Mesendoderm (in vitro differentiated cells): ENCODE measurements around the gene NTRK2.

Source experiments
- DNase-seq: peaks from one replicate; pipeline ENCODE4 v3.0.0; 2013
- H2AK5ac ChIP-seq: 2 replicates; pipeline ENCODE4 v1.6.1; 2013; ENCODE audit warnings: low read length, inconsistent platforms
- H2BK120ac ChIP-seq: 2 replicates; pipeline ENCODE4 v1.6.1; 2013; ENCODE audit warnings: low read depth, mild to moderate bottlenecking, low read length, moderate library complexity, mixed read lengths
- H2BK15ac ChIP-seq: replicated peaks from 2 replicates; pipeline ENCODE4 v1.6.1; 2013; ENCODE audit warnings: low read depth, mild to moderate bottlenecking, moderate library complexity
- H2BK5ac ChIP-seq: 2 replicates; pipeline ENCODE4 v1.6.1; 2013; ENCODE audit warnings: low read length, inconsistent platforms
- H3K18ac ChIP-seq: 2 replicates; pipeline ENCODE4 v1.6.1; 2013; ENCODE audit warnings: mild to moderate bottlenecking, low read length, mixed read lengths
- H3K23ac ChIP-seq: one replicate; pipeline ENCODE4 v1.6.1; 2013; ENCODE audit warnings: low read length
- H3K27ac ChIP-seq: 2 replicates; pipeline ENCODE4 v1.5.1; 2013; ENCODE audit warnings: low read depth, mild to moderate bottlenecking, inconsistent platforms, low read length, moderate library complexity
- H3K27me3 ChIP-seq: 2 replicates; pipeline ENCODE4 v1.6.1; 2013; ENCODE audit warnings: low read length, control low read depth, mild to moderate bottlenecking, inconsistent platforms; ENCODE audit not compliant: insufficient read depth, poor library complexity
- H3K36me3 ChIP-seq: 2 replicates; pipeline ENCODE4 v1.6.1; 2013; ENCODE audit warnings: low read length, inconsistent platforms; ENCODE audit not compliant: control insufficient read depth, insufficient read depth
- H3K4ac ChIP-seq: one replicate; pipeline ENCODE4 v1.6.1; 2013; ENCODE audit warnings: low read depth, mild to moderate bottlenecking, low read length, moderate library complexity
- H3K4me1 ChIP-seq: 2 replicates; pipeline ENCODE4 v1.6.1; 2013; ENCODE audit warnings: low read depth, low read length, inconsistent platforms; ENCODE audit not compliant: control insufficient read depth
- H3K4me2 ChIP-seq: 2 replicates; pipeline ENCODE4 v1.6.1; 2013; ENCODE audit warnings: low read length
- H3K4me3 ChIP-seq: 2 replicates; pipeline ENCODE4 v1.5.1; 2013; ENCODE audit warnings: mild to moderate bottlenecking, low read length
- H3K56ac ChIP-seq: one replicate; pipeline ENCODE4 v1.6.1; 2013; ENCODE audit warnings: low read length
- H3K79me1 ChIP-seq: 2 replicates; pipeline ENCODE4 v1.6.1; 2013; ENCODE audit warnings: low read length, inconsistent platforms
- H3K79me2 ChIP-seq: 2 replicates; pipeline ENCODE4 v1.6.1; 2013; ENCODE audit warnings: mild to moderate bottlenecking, low read length; ENCODE audit not compliant: control insufficient read depth, insufficient read depth
- H3K9ac ChIP-seq: 2 replicates; pipeline ENCODE4 v1.6.1; 2013; ENCODE audit warnings: low read length, inconsistent platforms
- H4K5ac ChIP-seq: one replicate; pipeline ENCODE4 v1.6.1; 2013; ENCODE audit warnings: low read length
- H4K8ac ChIP-seq: one replicate; pipeline ENCODE4 v1.6.1; 2013; ENCODE audit warnings: low read depth, mild to moderate bottlenecking, control low read depth, low read length, moderate library complexity
- WGBS: extraction: QIAGEN DNeasy Blood & Tissue Kit; methylation state at CpG from one replicate; pipeline ENCODE4 v1.1.7; 2013; ENCODE audit warnings: low lambda C conversion rate, missing lambda C conversion rate; ENCODE audit not compliant: insufficient coverage; ENCODE audit errors: extremely low coverage; 5-methylcytosine and 5-hydroxymethylcytosine counted together

Gene NTRK2

DNA sequence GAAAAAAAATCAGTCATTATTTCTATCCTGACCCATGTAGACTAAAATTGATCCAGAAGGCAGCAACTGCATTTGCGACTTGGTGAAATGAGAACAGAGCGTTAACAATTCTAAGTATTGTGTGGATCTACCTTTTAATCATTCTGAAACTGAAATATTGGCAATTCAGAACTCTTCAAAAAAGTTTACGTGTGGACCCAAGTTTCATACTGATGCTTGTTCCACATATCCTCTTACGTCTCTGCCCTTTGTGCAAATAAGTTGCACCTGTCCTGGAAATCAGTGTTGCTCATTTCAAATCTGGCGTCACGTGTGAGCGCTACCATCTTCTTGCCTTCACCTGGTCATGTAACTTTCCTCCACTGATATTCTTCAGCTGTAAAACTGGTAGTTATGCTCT lies 74.7 kb downstream of the NTRK2 start:
- Histone ChIP-seq H2BK120ac (no peak overlapping the region), H2BK15ac (no peak overlapping the region), H3K9ac (no peak overlapping the region), H3K4me2 (no peak overlapping the region), H3K79me1 (no peaks in the 10 kb centered on the region), H3K27me3 (no peaks in the 10 kb centered on the region), H3K18ac (no peak overlapping the region), H3K23ac (no peak overlapping the region), H3K56ac (no peak overlapping the region), H4K8ac (no peak overlapping the region), H2BK5ac (no peak overlapping the region), H3K79me2 (no peaks in the 10 kb centered on the region), H2AK5ac (no peak overlapping the region), H3K4ac (no peak overlapping the region), H3K4me3 (no peak overlapping the region), H3K36me3 (no peaks in the 10 kb centered on the region), H3K27ac (no peak overlapping the region), H4K5ac (no peak overlapping the region), H3K4me1 (no peaks in the 10 kb centered on the region)
- WGBS = no CpG with 5 or more reads among the region's 7 CpGs
- DNase-seq = no peak

DNA sequence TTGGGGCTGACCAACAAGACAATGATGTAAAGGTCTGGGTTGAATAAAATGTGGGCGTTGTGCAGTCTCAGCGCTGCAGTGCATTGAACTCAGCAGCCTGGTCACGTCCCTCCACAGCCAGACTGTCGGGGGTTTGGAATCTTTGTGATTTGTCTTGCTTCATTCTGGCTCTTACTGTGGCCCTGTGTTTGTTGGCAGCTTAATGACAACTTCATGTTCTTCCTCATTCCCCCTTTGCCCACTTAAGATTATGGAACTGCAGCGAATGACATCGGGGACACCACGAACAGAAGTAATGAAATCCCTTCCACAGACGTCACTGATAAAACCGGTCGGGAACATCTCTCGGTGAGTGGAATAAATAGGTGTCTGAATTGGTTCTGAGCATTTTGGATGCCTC lies 75.2 kb downstream of the NTRK2 start:
- H3K4ac ChIP-seq = no peak overlapping the region
- no peak overlapping the region for H4K8ac ChIP-seq
- no peak overlapping the region for H2BK15ac ChIP-seq
- H2BK5ac ChIP-seq = no peak overlapping the region
- H2AK5ac ChIP-seq = no peak overlapping the region
- no peak overlapping the region for H2BK120ac ChIP-seq
- no peak overlapping the region for H3K56ac ChIP-seq
- no peaks in the 10 kb centered on the region for H3K4me1 ChIP-seq
- H3K23ac ChIP-seq = no peak overlapping the region
- no CpG with 5 or more reads among the region's 11 CpGs for WGBS
- H3K18ac ChIP-seq = no peak overlapping the region
- no peak overlapping the region for H3K4me3 ChIP-seq
- H3K79me2 ChIP-seq = no peaks in the 10 kb centered on the region
- H3K36me3 ChIP-seq = no peaks in the 10 kb centered on the region
- H3K4me2 ChIP-seq = no peak overlapping the region
- H3K9ac ChIP-seq = no peak overlapping the region
- no peaks in the 10 kb centered on the region for H3K27me3 ChIP-seq
- no peak overlapping the region for H4K5ac ChIP-seq
- no peak for DNase-seq
- H3K27ac ChIP-seq = no peak overlapping the region
- H3K79me1 ChIP-seq = no peaks in the 10 kb centered on the region

DNA sequence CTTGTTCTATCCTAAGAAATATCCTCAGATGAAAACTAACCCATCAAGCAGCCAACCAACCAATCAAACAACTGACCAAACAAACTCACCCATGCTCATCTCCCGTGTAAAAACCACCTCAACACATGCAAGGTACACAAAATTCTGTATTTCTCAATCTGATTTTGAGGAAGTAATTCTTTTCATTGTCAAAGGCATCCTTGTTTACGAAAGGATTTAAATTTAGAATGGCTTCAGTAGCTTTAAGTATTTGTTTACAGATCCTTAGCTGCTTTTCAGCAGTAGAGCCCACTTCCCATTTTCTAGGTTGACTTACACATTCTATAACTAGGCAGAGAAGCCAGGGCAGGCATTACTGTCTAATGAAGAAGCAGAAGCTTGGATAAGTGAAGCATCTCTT lies 78.6 kb downstream of the NTRK2 start:
- Histone ChIP-seq H3K56ac (no peak overlapping the region), H4K5ac (no peak overlapping the region), H3K9ac (no peak overlapping the region), H3K79me2 (no peaks in the 10 kb centered on the region), H3K27me3 (no peaks in the 10 kb centered on the region), H3K4me1 (no peaks in the 10 kb centered on the region), H2AK5ac (no peak overlapping the region), H2BK120ac (no peak overlapping the region), H3K79me1 (no peaks in the 10 kb centered on the region), H3K23ac (no peak overlapping the region), H3K4ac (no peak overlapping the region), H3K4me2 (no peak overlapping the region), H3K4me3 (no peak overlapping the region), H3K36me3 (no peaks in the 10 kb centered on the region), H3K27ac (no peak overlapping the region), H4K8ac (no peak overlapping the region), H3K18ac (no peak overlapping the region), H2BK15ac (no peak overlapping the region), H2BK5ac (no peak overlapping the region)
- no peak for DNase-seq
- WGBS = no CpG with 5 or more reads among the region's 2 CpGs

DNA sequence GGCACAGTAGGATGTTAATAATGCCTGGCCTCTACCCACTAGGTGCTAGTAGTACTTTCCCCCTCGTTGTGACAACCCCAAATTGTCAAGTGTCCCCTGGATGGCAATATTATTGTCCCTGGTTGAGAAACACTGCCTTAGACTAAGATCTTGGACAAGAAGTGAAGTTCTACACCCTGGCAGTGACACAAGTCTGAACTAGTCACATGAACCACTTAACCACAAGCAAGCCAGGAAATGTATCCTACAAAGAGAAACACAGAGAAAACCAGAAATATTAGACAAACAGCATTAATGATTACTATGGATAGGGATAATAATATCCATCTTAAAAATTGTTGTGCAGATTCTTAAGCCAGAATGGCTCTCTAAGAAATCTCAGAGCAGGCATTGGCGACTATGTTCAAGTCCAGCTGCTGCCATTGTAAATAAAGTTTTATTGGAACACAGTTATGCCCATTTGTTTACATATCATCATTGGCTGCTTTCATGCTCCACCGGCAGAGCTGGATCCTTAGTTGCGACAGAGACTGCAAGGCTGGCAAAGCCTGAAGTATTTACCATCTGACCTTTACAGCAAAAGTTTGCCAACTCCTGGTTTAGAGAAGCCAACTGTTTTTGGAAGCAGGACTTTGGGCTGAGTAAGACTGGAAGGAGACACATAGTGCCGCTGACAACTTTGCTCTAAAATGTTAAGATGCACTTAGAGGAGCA lies 80.8 kb downstream of the NTRK2 start:
- H3K4me3 ChIP-seq = no peak overlapping the region
- no peak overlapping the region for H2BK120ac ChIP-seq
- H4K5ac ChIP-seq = no peak overlapping the region
- no peaks in the 10 kb centered on the region for H3K79me1 ChIP-seq
- H4K8ac ChIP-seq = no peak overlapping the region
- no peak overlapping the region for H3K27ac ChIP-seq
- H3K4ac ChIP-seq = no peak overlapping the region
- no peak overlapping the region for H3K4me2 ChIP-seq
- H3K18ac ChIP-seq = no peak overlapping the region
- no peak for DNase-seq
- H2BK5ac ChIP-seq = no peak overlapping the region
- H2BK15ac ChIP-seq = no peak overlapping the region
- H3K27me3 ChIP-seq = no peaks in the 10 kb centered on the region
- H3K9ac ChIP-seq = no peak overlapping the region
- no peak overlapping the region for H2AK5ac ChIP-seq
- H3K56ac ChIP-seq = no peak overlapping the region
- no peak overlapping the region for H3K23ac ChIP-seq
- no CpG with 5 or more reads among the region's 5 CpGs for WGBS
- no peaks in the 10 kb centered on the region for H3K79me2 ChIP-seq
- H3K4me1 ChIP-seq = no peaks in the 10 kb centered on the region
- no peaks in the 10 kb centered on the region for H3K36me3 ChIP-seq

DNA sequence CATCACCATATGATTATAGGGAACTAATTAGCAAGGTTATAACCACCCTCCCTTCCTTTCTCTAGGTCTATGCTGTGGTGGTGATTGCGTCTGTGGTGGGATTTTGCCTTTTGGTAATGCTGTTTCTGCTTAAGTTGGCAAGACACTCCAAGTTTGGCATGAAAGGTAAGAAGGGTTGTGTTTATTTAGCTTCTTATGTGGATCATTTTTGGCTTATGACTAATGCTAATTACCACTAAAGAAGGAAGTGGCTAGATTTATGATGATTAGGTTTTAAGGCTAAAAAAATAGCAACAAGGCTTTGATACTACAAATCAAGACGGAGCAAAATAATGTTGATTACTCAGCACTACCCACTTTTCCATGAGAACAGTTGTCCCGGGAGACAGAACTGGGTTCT lies 82.4 kb downstream of the NTRK2 start:
- no peaks in the 10 kb centered on the region for H3K79me1 ChIP-seq
- H3K27ac ChIP-seq = no peak overlapping the region
- H3K4me2 ChIP-seq = no peak overlapping the region
- H4K5ac ChIP-seq = no peak overlapping the region
- H3K23ac ChIP-seq = no peak overlapping the region
- H2BK120ac ChIP-seq = no peak overlapping the region
- no peak overlapping the region for H3K4me3 ChIP-seq
- H3K27me3 ChIP-seq = no peaks in the 10 kb centered on the region
- H3K56ac ChIP-seq = no peak overlapping the region
- no peak overlapping the region for H3K18ac ChIP-seq
- DNase-seq = no peak
- H3K79me2 ChIP-seq = no peaks in the 10 kb centered on the region
- H3K36me3 ChIP-seq = no peaks in the 10 kb centered on the region
- H2AK5ac ChIP-seq = no peak overlapping the region
- no peak overlapping the region for H3K9ac ChIP-seq
- no peak overlapping the region for H2BK5ac ChIP-seq
- H3K4me1 ChIP-seq = no peaks in the 10 kb centered on the region
- no peak overlapping the region for H4K8ac ChIP-seq
- H2BK15ac ChIP-seq = no peak overlapping the region
- H3K4ac ChIP-seq = no peak overlapping the region
- no CpG with 5 or more reads among the region's 3 CpGs for WGBS

DNA sequence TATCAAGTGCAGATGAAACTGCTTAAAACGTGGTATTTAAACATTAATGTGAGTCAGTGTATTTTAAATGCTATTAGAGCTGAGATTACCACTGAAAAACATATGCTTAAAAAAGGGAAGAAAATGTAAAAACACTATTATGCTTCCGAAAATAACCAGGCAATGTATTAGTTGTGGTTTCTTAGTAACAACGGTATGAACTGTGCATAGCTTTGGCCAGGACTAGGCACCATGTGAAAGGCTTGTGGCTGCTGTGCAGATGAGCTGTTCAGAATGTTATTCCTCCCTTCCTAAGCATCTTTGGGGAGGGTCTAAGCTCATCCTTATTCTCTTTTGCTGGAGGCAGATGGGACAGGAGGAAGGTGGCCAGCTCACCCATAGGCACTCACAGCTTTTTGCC lies 84.9 kb downstream of the NTRK2 start:
- no peak overlapping the region for H3K4me2 ChIP-seq
- H2BK5ac ChIP-seq = no peak overlapping the region
- no peak overlapping the region for H2AK5ac ChIP-seq
- no peak overlapping the region for H3K18ac ChIP-seq
- H3K4me3 ChIP-seq = no peak overlapping the region
- H3K36me3 ChIP-seq = no peaks in the 10 kb centered on the region
- no peak overlapping the region for H4K8ac ChIP-seq
- no peaks in the 10 kb centered on the region for H3K27me3 ChIP-seq
- DNase-seq = no peak
- H3K4ac ChIP-seq = no peak overlapping the region
- WGBS = no CpG with 5 or more reads among the region's 3 CpGs
- H4K5ac ChIP-seq = no peak overlapping the region
- no peaks in the 10 kb centered on the region for H3K4me1 ChIP-seq
- no peak overlapping the region for H2BK120ac ChIP-seq
- H3K56ac ChIP-seq = no peak overlapping the region
- H3K27ac ChIP-seq = no peak overlapping the region
- H3K79me2 ChIP-seq = no peaks in the 10 kb centered on the region
- no peaks in the 10 kb centered on the region for H3K79me1 ChIP-seq
- no peak overlapping the region for H3K9ac ChIP-seq
- H3K23ac ChIP-seq = no peak overlapping the region
- H2BK15ac ChIP-seq = no peak overlapping the region
